Measurements from ENCODE around the gene HSDL2. TPM values are rescaled to one million over a fixed set of nuclear protein-coding genes. Genes with fewer than 3 reads are reported as not detected.
A peak's percentile ranks its signal among the peaks of the same experiment; 100 is the strongest.

HSDL2 gene
- total and polyA plus RNA-seq, 2 of the 4 experiments (the other 2 are of a cell fraction), result 17.7 to 65.8 TPM

DNA sequence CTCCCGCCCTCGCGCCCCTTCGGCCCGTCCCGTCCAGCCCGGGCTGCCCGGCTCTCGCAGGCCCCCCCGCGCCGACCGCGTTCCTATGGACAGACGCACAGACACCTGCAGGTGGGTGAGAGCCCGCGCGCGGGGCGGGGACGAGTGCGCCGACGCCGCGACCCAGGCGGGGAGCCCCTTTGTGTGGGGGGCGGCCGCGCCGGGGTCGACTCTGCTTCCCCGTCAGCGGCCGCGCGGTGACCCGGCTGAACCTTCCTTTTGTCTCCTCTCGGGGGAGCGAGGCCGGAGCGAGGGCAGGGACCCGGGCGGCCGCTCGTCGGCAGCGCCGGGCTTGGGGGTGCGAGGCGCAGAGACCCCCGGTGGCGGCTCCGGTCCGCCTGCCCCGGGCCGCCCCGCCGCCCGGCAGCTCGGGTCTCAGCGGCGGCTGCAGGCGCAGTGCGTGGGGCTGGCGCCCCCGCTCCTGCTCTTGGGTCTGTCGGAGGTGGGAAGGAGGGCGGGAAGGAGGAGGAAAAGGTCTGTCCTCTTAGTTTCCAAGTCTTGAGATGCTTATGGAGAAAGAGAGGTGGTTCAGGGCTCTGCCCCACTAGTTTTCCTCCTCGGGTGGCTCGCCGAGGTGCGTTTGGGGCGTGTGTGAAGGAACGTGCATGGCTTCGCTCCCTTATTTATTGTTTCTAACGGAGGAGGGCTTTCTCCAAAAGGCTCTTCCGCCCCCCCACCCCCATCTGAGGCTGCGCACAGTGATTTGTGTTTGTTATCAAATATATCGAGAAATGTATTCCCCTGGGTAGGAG is 107.3 kb downstream of the HSDL2 start:
- Histone ChIP-seq H3K56ac (ENCODE audit: extremely low read depth, insufficient read depth, low read length) (no peak overlapping the region), H3K18ac (ENCODE audit: low read depth, low read length) (no peak overlapping the region), H3K4me1 (ENCODE audit: control insufficient read depth, insufficient read depth, low read length) (peaks cover 6% of the 10 kb centered on the region; the same call in 1 of the 2 replicates), H3K9ac (ENCODE audit: low read depth, low read length) (peak overlapping the region; percentile 53), H4K91ac (ENCODE audit: insufficient read depth, low read depth, low read length) (no peak overlapping the region), H3K79me1 (ENCODE audit: low read depth in 1 of 2, low read length in 2 of 2) (peaks cover 7 to 19% of the 10 kb centered on the region in 2 experiments; a peak in 3 of 4 replicates), H2AK5ac (ENCODE audit: low read depth, low read length) (no peak overlapping the region), H3K27ac (ENCODE audit: insufficient read depth, low read length) (no peak overlapping the region; the same call in 1 of the 2 replicates), H3K23ac (ENCODE audit: low read depth, low read length) (no peak overlapping the region), H3K14ac (replicated peaks; ENCODE audit: low read depth, low read length) (no peak overlapping the region), H2BK120ac (ENCODE audit: low read depth, low read length) (no peak overlapping the region), H4K5ac (ENCODE audit: low read depth, low read length) (no peak overlapping the region), H3K36me3 (ENCODE audit: control insufficient read depth, insufficient read depth, low read length) (no peaks in the 10 kb centered on the region), H3K9me3 (ENCODE audit: control insufficient read depth, insufficient read depth, low read length) (no peaks in the 10 kb centered on the region), H2BK20ac (ENCODE audit: low read depth, low read length) (no peak overlapping the region), H3K4ac (ENCODE audit: low read depth, low read length) (no peak overlapping the region), H2AK9ac (replicated peaks; ENCODE audit: low read depth, low read length, poor library complexity) (peak overlapping the region; percentile 17), H3K4me2 (ENCODE audit: low read depth, low read length) (peak overlapping the region; percentile 95), H3K27me3 (ENCODE audit: control insufficient read depth, insufficient read depth, low read length) (no peaks in the 10 kb centered on the region), H3K9me1 (ENCODE audit: insufficient read depth, low read length) (peaks cover 5% of the 10 kb centered on the region), H2AFZ (replicated peaks; ENCODE audit: low read length, poor library complexity) (peak overlapping the region; percentile 92), H3K4me3 (ENCODE audit: insufficient read depth, low read depth, low read length) (peak overlapping the region; percentile 77), H2BK15ac (ENCODE audit: low read depth, low read length) (no peak overlapping the region), H2BK5ac (ENCODE audit: low read depth, low read length, poor library complexity, severe bottlenecking) (no peak overlapping the region), H4K8ac (ENCODE audit: low read depth in 2 of 2, low read length in 2 of 2) (no peak overlapping the region; a peak in 1 of 4 replicates), H4K20me1 (ENCODE audit: insufficient read depth, low read length) (no peaks in the 10 kb centered on the region; the same call in 1 of the 2 replicates)
- BruUV-seq (replicated peaks), result no TSS peak
- in situ Hi-C loops (cut with MboI; ENCODE audit: low sequenced_read_pairs) (no loop called here), intact Hi-C loops (cut with micrococcal nuclease) (loop anchor here (2.0 to 5.0 kb wide), 2 partner anchors 70 to 224 kb away; no protein-coding TSS in a partner anchor), dilution Hi-C loops (cut with HindIII; ENCODE audit: low sequenced_read_pairs, unreplicated experiment) (no loop called here)
- ChIA-PET POLR2A (ENCODE audit: unreplicated experiment) (interaction anchor here (0.6 kb wide), 1 partner anchor 259 kb away, joined by 4 read pairs; no protein-coding TSS in a partner anchor), CTCF (no interaction called here)
- DNase-seq (peak; percentile 36), ATAC-seq (ENCODE audit: low read depth) (peak; percentile 71)
- peak; percentile 62; the same call in 1 of the 2 replicates for TF ChIP-seq BHLHE40 (IDR thresholded peaks at IDR 0.05; ENCODE audit: low read depth, low read length)
- no peak for TF ChIP-seq POLR2A (IDR thresholded peaks at IDR 0.05; ENCODE audit: low read depth, low read length)
- WGBS, 2 experiments (ENCODE audit: extremely low coverage in 2 of 2, insufficient read length in 1 of 2), result 0% methylated on average over 30 of the region's 80 CpGs; no CpG with 5 or more reads in 1 of the 2 experiments
